Skeletal muscle tissue (tissue), 4 donors: ENCODE measurements around the gene HERC5. TPM values are rescaled to one million over a fixed set of nuclear protein-coding genes. Genes with fewer than 3 reads are reported as not detected.

Experiments used
- H3K27ac ChIP-seq: one replicate; pipeline ENCODE4 v1.7.0; 2013; ENCODE audit warnings: mild to moderate bottlenecking, low read depth, low read length, inconsistent platforms
- H3K27me3 ChIP-seq, 3 donors: one replicate each; pipeline ENCODE4 v1.7.0; 2013; ENCODE audit warnings: low read length in 3 of 3; ENCODE audit not compliant: control insufficient read depth in 3 of 3, insufficient read depth in 3 of 3
- H3K36me3 ChIP-seq, 3 donors: one replicate each; pipeline ENCODE4 v1.7.0; 2013; ENCODE audit warnings: low read length in 3 of 3; ENCODE audit not compliant: control insufficient read depth in 3 of 3, insufficient read depth in 3 of 3
- H3K4me1 ChIP-seq, 3 donors: one replicate each; pipeline ENCODE4 v1.7.0; 2013; ENCODE audit warnings: low read length in 3 of 3, mild to moderate bottlenecking in 3 of 3; ENCODE audit not compliant: control insufficient read depth in 3 of 3, insufficient read depth in 3 of 3
- H3K4me3 ChIP-seq, 3 donors: one replicate each; pipeline ENCODE4 v1.7.0; 2013; ENCODE audit warnings: low read length in 3 of 3
- H3K9ac ChIP-seq, 3 donors: one replicate each; pipeline ENCODE4 v1.7.0; 2013; ENCODE audit warnings: low read length in 3 of 3, mild to moderate bottlenecking in 3 of 3, moderate library complexity in 2 of 3, low read depth in 1 of 3
- H3K9me3 ChIP-seq, 3 donors: one replicate each; pipeline ENCODE4 v1.7.0; 2013; ENCODE audit warnings: low read length in 3 of 3; ENCODE audit not compliant: control insufficient read depth in 3 of 3
- total RNA-seq: library from RNA; depleted of rRNA; stranded (reverse); fragments of >200 nt; gene quantifications from one replicate; pipeline ENCODE4 v1.2.3, GENCODE V29; 2014
- donor health status: Osteomylitis.

Gene HERC5
- total RNA-seq, result 5.7 TPM

DNA sequence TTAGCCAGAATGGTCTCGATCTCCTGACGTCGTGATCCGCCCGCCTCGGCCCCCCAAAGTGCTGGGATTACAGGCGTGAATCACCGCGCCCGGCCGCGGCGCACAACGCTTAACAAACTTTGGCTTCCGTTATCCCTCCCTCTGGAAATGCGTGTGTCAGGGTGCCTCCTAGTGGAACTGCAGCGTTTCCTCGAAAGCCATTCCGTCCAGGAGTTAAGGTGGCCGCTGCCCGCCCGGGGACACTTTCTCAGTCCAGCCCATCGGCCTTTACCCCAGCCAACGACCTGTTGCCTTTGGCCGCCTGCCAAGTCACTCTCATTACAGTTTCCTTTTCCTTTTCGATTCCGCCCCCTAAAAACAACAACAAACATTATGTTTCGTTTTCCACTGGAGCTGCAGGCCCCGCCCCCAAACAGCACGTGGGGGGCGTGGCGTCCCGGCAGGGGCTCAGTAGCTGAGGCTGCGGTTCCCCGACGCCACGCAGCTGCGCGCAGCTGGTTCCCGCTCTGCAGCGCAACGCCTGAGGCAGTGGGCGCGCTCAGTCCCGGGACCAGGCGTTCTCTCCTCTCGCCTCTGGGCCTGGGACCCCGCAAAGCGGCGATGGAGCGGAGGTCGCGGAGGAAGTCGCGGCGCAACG is at the start of gene HERC5:
Gene HERC5, plus strand, starts transcription at position 450 of the 637 bp plus-strand sequence. Its CDS starts 151 bp downstream, at position 601.
- peak within 1 kb of the TSS; percentile 78 to 87 (median 86) for H3K4me3 ChIP-seq
- H3K27me3 ChIP-seq, result no peaks in the 10 kb centered on the region
- H3K4me1 ChIP-seq, result peaks cover 0 to 5% (median 5%) of the 10 kb centered on the region in 3 donors
- H3K9me3 ChIP-seq, result no peaks in the 10 kb centered on the region
- H3K27ac ChIP-seq, result peak within 1 kb of the TSS; percentile 62
- H3K9ac ChIP-seq, result peak within 1 kb of the TSS; percentile 57 to 79 (median 78)
- no peaks in the 10 kb centered on the region for H3K36me3 ChIP-seq

DNA sequence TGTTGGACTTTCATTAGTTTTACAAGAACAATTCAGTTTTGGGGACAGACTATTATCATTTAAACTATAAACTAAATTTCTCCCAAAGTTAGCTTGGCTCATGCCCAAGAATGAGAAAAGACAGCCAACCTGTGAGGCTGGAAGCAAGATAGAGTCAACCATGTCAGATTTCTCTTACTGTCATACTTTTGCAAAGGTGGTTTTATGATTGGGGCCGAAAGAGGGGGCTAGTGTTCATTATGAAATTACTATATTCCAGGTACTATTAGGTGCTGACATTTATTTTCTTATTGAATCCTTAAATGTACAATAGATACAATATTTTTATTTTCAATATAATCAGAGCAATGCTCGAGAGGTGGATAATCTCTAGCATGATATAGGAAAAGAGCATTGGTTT is 47.7 kb upstream of the HERC5 start:
- Histone ChIP-seq H3K9ac (no peak overlapping the region), H3K4me3 (no peak overlapping the region), H3K27me3 (no peaks in the 10 kb centered on the region), H3K27ac (no peak overlapping the region), H3K9me3 (no peaks in the 10 kb centered on the region), H3K36me3 (peaks cover 0 to 6% (median 5%) of the 10 kb centered on the region in 3 donors), H3K4me1 (no peaks in the 10 kb centered on the region)

DNA sequence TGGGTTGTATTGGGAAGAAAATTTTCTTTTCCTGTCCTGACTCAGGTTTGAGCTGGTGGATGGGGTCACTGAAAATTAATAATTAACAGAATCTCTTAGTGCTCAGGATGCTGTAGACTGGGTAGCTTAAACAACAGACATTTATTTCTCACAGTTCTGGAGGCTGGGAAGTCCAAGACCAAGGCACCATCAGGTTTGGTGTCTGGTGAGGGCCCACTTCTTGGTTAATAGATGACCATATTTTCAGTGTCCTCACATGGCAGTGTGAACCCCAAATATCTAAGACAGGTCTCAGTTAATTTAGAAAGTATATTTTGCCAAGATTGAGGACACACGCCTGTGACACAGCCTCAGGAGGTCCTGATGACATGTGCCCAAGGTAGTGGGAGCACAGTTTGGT is 47.1 kb upstream of the HERC5 start:
- Histone ChIP-seq H3K9ac (no peak overlapping the region), H3K27me3 (no peaks in the 10 kb centered on the region), H3K27ac (no peak overlapping the region), H3K36me3 (peaks cover 0 to 6% (median 5%) of the 10 kb centered on the region in 3 donors), H3K9me3 (no peaks in the 10 kb centered on the region), H3K4me3 (no peak overlapping the region), H3K4me1 (no peaks in the 10 kb centered on the region)

DNA sequence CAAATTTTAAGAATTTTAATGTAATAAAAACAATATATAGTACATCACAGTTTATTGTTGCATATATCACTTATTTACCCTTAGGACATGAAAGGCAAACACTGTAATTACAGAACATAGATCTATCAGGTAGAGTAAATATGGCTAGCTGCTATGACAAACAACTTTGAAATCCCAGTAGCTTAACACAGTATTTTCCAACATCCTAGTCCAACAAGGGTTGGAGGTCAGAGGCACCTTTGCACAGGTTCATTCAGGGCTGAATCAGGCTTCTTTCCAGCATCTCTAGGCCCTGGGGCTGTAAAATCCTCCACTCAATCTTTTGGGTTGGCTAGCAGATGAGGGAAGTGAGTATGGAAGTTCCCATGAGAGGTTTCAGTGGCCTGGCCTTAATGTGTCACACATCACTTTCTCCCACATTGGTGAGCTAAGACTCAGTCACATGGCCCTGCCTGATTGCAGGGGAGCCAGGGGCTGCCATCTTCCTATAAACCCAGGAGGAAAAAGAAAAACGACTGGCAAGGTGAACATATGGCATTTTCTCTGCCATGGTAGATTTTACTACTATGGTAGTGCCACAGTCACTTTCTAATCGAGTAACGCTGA is 45.3 kb upstream of the HERC5 start:
- Histone ChIP-seq H3K27ac (no peak overlapping the region), H3K9me3 (no peaks in the 10 kb centered on the region), H3K36me3 (peaks cover 0 to 5% (median 0%) of the 10 kb centered on the region in 3 donors), H3K9ac (no peak overlapping the region), H3K27me3 (no peaks in the 10 kb centered on the region), H3K4me3 (no peak overlapping the region), H3K4me1 (no peaks in the 10 kb centered on the region)

DNA sequence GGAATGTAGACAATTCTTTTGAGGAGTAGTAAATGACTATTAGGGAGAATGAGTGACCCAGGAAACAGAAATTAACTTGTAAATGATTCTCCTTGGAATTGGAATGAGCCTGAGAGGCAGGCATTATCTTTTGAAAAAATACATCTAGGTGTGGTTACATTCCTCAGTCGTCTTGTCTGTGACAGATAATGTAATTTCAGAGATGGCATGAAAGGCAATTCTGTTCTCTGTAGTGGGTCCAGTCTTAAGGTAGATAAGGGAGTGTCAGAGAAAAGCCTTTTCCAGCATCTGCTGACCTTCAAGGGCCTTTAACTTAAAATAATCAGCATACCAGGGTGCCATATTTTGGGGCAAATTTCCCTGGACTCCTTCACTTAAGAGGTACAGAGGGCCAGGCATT is 43.1 kb upstream of the HERC5 start:
- H3K27me3 ChIP-seq, result no peaks in the 10 kb centered on the region
- H3K9me3 ChIP-seq, result no peaks in the 10 kb centered on the region
- peaks cover 0 to 5% (median 0%) of the 10 kb centered on the region in 3 donors for H3K36me3 ChIP-seq
- no peak overlapping the region for H3K9ac ChIP-seq
- no peak overlapping the region for H3K27ac ChIP-seq
- H3K4me1 ChIP-seq, result no peaks in the 10 kb centered on the region
- H3K4me3 ChIP-seq, result no peak overlapping the region

DNA sequence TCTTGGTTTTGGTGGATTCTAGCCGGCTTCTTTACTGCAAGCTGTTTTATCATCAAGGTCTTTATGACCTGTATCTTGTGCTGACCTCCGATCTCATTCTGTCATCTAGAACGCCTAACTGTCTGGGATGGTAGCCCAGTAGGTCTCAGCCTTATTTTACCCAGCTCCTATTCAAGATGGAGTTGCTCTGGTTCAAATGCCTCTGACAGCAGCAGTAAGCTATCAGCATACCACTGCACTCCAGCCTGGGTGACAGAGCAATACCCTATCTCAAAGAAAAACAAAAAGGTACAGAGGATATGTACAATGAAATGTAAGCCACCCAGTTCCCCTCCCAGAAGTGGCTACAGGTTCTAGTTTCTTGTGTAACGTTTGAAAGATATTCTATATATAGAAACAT is 42.2 kb upstream of the HERC5 start:
- H3K4me1 ChIP-seq, result no peaks in the 10 kb centered on the region
- H3K36me3 ChIP-seq, result peaks cover 0 to 5% (median 0%) of the 10 kb centered on the region in 3 donors
- H3K4me3 ChIP-seq, result no peak overlapping the region
- H3K27me3 ChIP-seq, result no peaks in the 10 kb centered on the region
- no peak overlapping the region for H3K27ac ChIP-seq
- H3K9me3 ChIP-seq, result no peaks in the 10 kb centered on the region
- H3K9ac ChIP-seq, result no peak overlapping the region

DNA sequence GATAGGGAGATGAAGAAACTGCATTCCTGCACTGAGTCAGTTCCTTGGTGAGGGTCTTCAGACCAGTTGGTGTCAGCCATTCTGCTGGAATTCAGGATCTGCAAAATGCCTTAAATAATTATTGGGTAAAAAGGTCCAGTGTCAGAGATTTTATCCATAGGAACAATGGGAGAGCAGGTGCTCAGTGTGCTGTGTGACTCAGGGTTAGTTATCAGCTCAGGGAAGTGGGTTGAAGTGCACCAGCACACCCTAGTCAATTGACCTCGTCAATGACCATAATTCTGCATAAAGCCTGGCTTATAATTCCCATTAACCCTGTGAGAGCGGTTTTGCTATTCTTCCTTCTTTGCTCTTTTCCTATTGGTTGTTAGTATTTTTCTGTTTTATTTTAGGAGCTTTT is 40.9 kb upstream of the HERC5 start:
- Histone ChIP-seq H3K9me3 (no peaks in the 10 kb centered on the region), H3K27me3 (no peaks in the 10 kb centered on the region), H3K27ac (no peak overlapping the region), H3K4me3 (no peak overlapping the region), H3K36me3 (peaks cover 0 to 5% (median 0%) of the 10 kb centered on the region in 3 donors), H3K9ac (no peak overlapping the region), H3K4me1 (no peaks in the 10 kb centered on the region)

DNA sequence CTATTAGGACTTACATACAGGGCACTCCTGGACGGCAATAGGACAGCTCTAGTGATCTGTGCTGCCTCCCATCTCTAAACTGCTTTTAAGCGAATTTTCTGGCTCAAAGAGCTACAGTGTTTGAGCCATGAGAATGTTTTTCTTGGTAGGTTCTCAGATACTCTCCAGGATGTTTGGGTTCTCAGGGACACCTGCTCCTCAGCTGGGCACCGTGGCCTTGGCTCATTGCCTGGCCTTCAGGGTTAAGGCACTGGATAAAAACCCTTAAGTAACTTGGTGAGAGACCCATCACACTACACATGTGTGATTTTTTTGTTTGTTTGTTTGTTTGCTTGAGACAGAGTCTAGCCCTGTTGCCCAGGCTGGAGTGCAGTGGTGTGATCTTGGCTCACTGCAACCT is 38.5 kb upstream of the HERC5 start:
- Histone ChIP-seq H3K4me1 (no peaks in the 10 kb centered on the region), H3K36me3 (no peaks in the 10 kb centered on the region), H3K9me3 (no peaks in the 10 kb centered on the region), H3K27ac (no peak overlapping the region), H3K9ac (no peak overlapping the region), H3K4me3 (no peak overlapping the region), H3K27me3 (no peaks in the 10 kb centered on the region)

DNA sequence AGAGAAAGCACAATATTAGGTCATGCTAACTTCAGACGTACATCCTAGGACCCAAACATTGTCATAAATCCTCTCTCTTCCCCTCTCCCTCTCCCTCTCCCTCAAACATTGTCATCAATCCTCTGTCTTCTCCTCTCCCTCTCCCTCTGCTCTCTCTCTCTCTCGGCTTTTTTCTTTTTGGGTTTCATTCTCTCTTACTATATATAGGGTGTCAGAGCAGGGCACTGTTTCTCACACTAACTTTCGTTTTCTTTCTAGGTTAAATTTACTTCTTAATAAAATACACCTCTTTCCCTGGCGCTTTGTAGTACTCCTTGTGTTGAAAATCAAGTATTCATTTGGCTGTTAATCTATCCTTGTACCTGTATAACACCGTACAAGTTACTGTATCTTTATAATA is 37.0 kb upstream of the HERC5 start:
- H3K9ac ChIP-seq, result no peak overlapping the region
- no peaks in the 10 kb centered on the region for H3K27me3 ChIP-seq
- no peak overlapping the region for H3K27ac ChIP-seq
- H3K9me3 ChIP-seq, result no peaks in the 10 kb centered on the region
- no peaks in the 10 kb centered on the region for H3K36me3 ChIP-seq
- no peaks in the 10 kb centered on the region for H3K4me1 ChIP-seq
- no peak overlapping the region for H3K4me3 ChIP-seq

DNA sequence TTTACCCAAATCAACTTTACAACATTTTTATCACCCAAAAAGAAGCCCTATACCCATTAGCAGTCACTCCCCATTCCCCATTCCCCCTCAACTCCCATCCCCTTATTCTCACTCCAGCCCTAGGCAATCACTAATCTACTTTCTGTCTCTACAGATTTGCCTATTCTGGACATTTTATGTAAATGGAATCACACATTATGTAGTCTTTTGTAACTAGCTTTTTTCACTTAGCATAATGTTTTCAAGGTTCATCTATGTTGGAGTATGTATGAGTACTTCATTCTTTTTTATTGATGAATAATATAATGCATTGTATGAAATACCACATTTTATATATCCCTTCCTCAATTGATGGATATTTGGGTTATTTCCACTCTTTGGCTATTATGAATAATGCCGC is 36.1 kb upstream of the HERC5 start:
- Histone ChIP-seq H3K4me3 (no peak overlapping the region), H3K27me3 (no peaks in the 10 kb centered on the region), H3K36me3 (no peaks in the 10 kb centered on the region), H3K4me1 (no peaks in the 10 kb centered on the region), H3K27ac (no peak overlapping the region), H3K9me3 (no peaks in the 10 kb centered on the region), H3K9ac (no peak overlapping the region)
